GM12892 (cell line): ENCODE results near the gene HDGFL2.

Source experiments
- DNase-seq: peaks from one replicate; pipeline ENCODE4 v3.0.0; 2011; ENCODE audit not compliant: insufficient read length
- FAIRE-seq: peaks from 2 replicates; lab custom pipeline; 2011; peaks lifted over from hg19 to GRCh38; lab: Jason Lieb, UNC
- POLR2A ChIP-seq: IDR thresholded peaks from 2 replicates; pipeline ENCODE4 v1.6.1; 2011; ENCODE audit warnings: low read depth, low read length, control low read depth
- POLR2AphosphoS5 ChIP-seq: IDR thresholded peaks from 2 replicates; pipeline ENCODE4 v1.6.1; 2011; ENCODE audit warnings: low read depth, low read length, control low read depth
- TAF1 ChIP-seq: IDR thresholded peaks from 2 replicates; pipeline ENCODE4 v1.6.1; 2011; ENCODE audit warnings: low read depth, mild to moderate bottlenecking, control low read depth, low read length, borderline replicate concordance

Gene HDGFL2

GRCh38 chr19:4447327-4448146 lies 24.6 kb upstream of the HDGFL2 start:
- TF ChIP-seq TAF1 (no peak), POLR2A (no peak), POLR2AphosphoS5 (no peak)
- DNase-seq (no peak), FAIRE-seq (no peak)

DNA sequence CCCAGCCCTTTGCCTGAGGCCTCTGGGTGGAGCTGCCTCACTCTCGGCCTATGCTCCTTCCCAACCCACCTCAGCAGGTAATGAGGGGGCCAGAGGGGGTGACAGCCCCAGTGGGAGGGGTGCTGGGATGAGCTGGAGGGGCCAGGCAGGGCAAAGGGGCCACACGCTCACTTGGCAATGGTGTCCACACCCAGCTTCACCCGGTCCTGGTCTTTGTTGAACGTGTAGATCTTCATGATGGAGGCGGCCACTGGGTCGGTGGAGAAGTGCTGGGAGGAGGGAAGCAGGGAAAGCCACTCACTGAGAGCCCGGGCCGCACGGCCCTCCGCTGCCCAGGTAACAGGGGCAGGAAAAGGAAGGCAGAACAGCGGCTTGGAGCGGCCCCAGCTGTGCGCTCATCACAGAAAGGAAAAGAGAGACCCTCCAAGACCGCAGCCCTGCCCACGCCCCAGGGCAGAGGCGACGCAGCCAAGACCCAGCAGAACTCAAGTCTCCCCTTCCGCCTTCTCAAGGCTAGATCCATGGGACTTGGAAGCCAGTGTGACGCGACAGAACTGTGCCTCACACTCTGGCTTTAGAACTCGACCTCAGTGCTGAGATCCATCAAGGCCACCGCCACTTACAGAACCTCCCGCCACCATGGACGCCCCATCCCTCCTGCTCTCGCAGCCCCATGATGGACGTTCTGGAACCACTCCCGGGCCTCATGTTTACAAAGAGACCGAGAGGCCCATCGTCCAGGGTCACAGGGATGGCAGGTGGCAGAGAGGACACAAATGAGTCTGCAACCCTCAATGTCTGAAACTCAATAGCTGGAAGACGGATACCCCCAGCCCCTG lies 23.7 kb upstream of the HDGFL2 start:
- no peak for FAIRE-seq
- no peak for DNase-seq
- TF ChIP-seq POLR2AphosphoS5 (no peak), POLR2A (no peak), TAF1 (no peak)

DNA sequence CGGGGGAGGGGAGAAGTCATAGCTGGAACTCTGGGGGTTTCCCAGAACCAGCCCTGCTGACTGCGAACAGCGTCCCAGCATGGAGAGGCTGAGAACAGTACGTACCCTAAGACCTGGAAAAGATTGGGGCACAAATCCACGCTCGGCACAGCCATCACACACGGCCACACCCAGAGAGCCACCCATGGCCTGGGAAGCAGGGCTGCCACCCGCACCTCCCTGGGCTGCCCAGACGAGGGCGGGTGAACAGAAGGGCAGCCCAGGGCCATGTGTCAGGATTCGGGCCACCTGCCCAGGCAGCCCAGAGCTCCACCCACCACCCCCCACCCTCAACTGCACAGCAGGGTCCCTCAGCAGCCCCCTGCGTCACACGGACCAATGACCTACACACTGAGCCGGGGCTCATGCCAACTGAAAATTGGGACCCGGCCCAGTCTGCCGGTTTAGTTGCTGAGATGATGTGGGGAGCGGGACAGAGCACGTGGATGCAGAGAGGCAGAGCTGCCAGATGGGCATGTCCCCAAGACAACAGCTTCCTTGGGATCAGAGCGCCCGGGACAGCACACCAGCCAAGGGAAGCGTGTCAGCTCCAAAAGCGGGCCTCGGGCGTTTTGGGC lies 23.0 kb upstream of the HDGFL2 start:
- DNase-seq (no peak), FAIRE-seq (no peak)

GRCh38 chr19:4449639-4450028 lies 22.5 kb upstream of the HDGFL2 start:
- TF ChIP-seq TAF1: no peak
- TF ChIP-seq POLR2AphosphoS5: no peak
- no peak for TF ChIP-seq POLR2A
- DNase-seq (no peak), FAIRE-seq (no peak)

More for the DNA sequence above, 23.0 kb upstream of the HDGFL2 start:
- TF ChIP-seq POLR2A (no peak), TAF1 (no peak), POLR2AphosphoS5 (no peak)

DNA sequence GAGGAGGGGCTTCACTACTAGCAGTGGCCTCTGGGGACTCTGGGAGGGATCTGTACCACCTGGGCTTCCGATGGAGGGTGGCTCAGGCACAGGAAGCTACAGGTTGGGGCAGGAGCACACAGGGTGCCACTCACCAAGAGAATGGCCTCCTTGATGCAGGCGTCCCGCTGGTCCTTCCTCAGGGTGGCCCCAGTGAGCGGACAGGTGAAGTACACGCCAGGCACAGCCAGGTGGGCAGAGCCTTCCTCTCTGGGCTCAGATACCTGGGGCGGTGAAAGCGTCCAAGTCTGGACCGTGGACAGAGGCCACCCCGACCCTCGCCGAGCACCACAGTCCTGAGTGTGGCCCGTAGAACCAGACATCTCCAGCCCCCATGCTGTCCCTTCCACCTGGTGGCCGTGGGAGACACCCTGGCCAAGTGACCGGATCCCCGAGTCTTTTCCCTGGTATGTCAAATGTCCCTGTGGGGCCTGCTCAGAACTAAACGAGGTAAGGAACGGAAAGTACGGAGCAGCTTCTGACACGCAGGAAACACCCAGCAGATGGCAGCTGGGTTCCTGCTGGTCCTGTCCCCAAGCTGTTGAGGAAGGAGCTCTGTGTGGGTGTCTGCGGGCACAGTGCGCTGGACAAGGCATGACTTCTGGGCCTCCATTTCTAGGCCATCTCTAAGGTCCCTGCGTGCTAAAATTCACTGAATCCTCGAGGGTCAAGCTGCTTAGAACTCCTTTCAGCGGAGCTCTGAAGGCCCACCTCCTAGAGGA lies 19.7 kb upstream of the HDGFL2 start:
- TF ChIP-seq POLR2AphosphoS5 (no peak), POLR2A (no peak)
- FAIRE-seq (no peak), DNase-seq (peak; percentile 15)

DNA sequence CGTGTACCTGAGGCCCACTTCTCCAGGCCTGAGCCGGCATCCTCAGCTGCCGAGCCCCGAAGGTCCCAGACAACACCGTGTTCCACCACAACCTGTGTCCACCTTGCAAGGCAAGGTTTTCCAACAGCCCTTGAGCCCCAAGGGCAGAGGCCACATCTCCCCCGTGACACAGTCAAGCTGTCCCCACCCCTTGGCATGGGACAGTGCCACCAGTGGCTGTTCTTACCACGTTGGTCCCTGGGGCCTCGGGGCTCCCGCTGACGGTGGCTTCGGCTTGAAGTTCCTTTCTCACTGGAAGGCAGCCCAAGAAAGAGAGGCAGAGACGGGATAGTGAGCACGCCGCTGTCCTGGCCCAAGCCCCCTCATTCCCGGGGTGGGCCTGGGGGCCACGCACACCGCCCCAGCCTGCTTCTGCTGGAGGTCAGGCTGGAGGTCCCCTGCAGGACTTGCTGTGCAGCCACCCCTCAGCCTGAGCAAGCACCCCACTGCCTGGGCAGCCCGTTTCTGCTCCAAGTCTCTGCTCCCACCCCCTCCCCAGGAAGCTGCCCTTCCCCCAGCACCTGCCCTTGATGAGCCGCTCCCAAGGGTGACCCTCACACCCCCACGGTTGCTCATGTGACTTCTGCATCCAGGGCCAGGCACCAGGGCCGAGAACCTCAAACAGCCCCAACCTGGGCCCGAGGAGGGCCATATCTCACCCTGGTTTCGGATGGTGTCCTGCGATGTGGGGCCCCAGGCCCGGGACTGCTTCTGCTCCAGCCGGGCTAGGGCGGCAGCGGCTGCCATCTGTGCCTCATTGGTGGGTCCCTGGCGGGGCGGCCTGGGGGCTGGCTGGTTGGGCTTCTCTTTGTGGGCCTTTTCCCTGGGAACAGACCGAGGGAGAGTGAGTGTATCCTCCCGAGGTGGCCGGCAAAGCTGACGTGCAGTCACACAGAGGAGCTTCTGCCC lies 18.6 kb upstream of the HDGFL2 start:
- DNase-seq (peak; percentile 19), FAIRE-seq (no peak)
- TF ChIP-seq TAF1: no peak
- TF ChIP-seq POLR2A: no peak
- TF ChIP-seq POLR2AphosphoS5: no peak

- TF ChIP-seq TAF1 (no peak), POLR2A (no peak), POLR2AphosphoS5 (no peak)
- DNase-seq: no peak
- FAIRE-seq: no peak
These were observed 17.1 kb upstream of the HDGFL2 start for GRCh38 chr19:4454747-4455718.

- DNase-seq (peak; percentile 13), FAIRE-seq (no peak)
- TF ChIP-seq POLR2A: no peak
- no peak for TF ChIP-seq TAF1
- TF ChIP-seq POLR2AphosphoS5: no peak
These were observed 16.2 kb upstream of the HDGFL2 start for GRCh38 chr19:4455719-4456475.

- TF ChIP-seq POLR2AphosphoS5 (no peak), POLR2A (no peak), TAF1 (no peak)
- FAIRE-seq: peak; percentile 61
- DNase-seq: peak; percentile 32
These were observed 15.6 kb upstream of the HDGFL2 start for GRCh38 chr19:4456476-4456842.
